Karpas-422 (cell line): ENCODE measurements around the gene SERF2. TPM values are rescaled to one million over a fixed set of nuclear protein-coding genes. Genes with fewer than 3 reads are reported as not detected.
A peak's percentile ranks its signal among the peaks of the same experiment; 100 is the strongest.
"Not testable (repeated sequence)": the region's sequence is repeated elsewhere in the genome, so short reads cannot be mapped to it uniquely, and the experiment has no call there.

Experiments used
- DNase-seq: peaks from one replicate; pipeline ENCODE4 v3.0.0-alpha.2; 2015
- H2AFZ ChIP-seq: fragments of 200-600 bp; sonication (generic); 2 replicates; pipeline ENCODE4 v1.6.1; 2014; ENCODE audit warnings: antibody characterized with exemption, low read length, mixed read lengths
- H3K27ac ChIP-seq: fragments of 200-600 bp; sonication (generic); 2 replicates; pipeline ENCODE4 v1.5.1; 2014; ENCODE audit warnings: mild to moderate bottlenecking, low read length, moderate library complexity
- H3K27me3 ChIP-seq: fragments of 200-600 bp; sonication (generic); 2 replicates; pipeline ENCODE4 v1.6.1; 2014; ENCODE audit warnings: low read length, mixed read lengths
- H3K36me3 ChIP-seq: fragments of 200-600 bp; sonication (generic); 2 replicates; pipeline ENCODE4 v1.6.1; 2014; ENCODE audit warnings: low read length, mixed read lengths; ENCODE audit not compliant: insufficient read depth
- H3K4me1 ChIP-seq: fragments of 200-600 bp; sonication (generic); 2 replicates; pipeline ENCODE4 v1.6.1; 2014; ENCODE audit warnings: mild to moderate bottlenecking, low read length, mixed read lengths
- H3K4me2 ChIP-seq: fragments of 200-600 bp; sonication (generic); 2 replicates; pipeline ENCODE4 v1.6.1; 2014; ENCODE audit warnings: low read length, low read depth, mild to moderate bottlenecking; ENCODE audit not compliant: poor library complexity, severe bottlenecking
- H3K4me3 ChIP-seq: fragments of 200-600 bp; sonication (generic); 2 replicates; pipeline ENCODE4 v1.5.1; 2014; ENCODE audit warnings: mild to moderate bottlenecking, antibody characterized with exemption, low read length, mixed read lengths
- H3K79me2 ChIP-seq: fragments of 200-600 bp; sonication (generic); 2 replicates; pipeline ENCODE4 v1.6.1; 2014; ENCODE audit warnings: mild to moderate bottlenecking, low read length, mixed read lengths
- H3K9ac ChIP-seq: fragments of 200-600 bp; sonication (generic); 2 replicates; pipeline ENCODE4 v1.6.0; 2014; ENCODE audit warnings: low read length
- H3K9me2 ChIP-seq: fragments of 200-600 bp; sonication (generic), shearing (Covaris generic); replicated peaks from 2 replicates; pipeline ENCODE4 v1.6.0; 2014; ENCODE audit warnings: mild to moderate bottlenecking, low read length, moderate library complexity; ENCODE audit not compliant: insufficient read depth
- H3K9me3 ChIP-seq: fragments of 300-700, 200-600 bp; sonication (generic); 2 replicates; pipeline ENCODE4 v1.6.1; 2014; ENCODE audit warnings: low read length, mixed read lengths
- H4K20me1 ChIP-seq: fragments of 200-600 bp; sonication (generic); 2 replicates; pipeline ENCODE4 v1.6.1; 2014; ENCODE audit warnings: mild to moderate bottlenecking, antibody characterized with exemption, low read length, low read depth; ENCODE audit not compliant: insufficient read depth
- total RNA-seq: library from RNA; depleted of rRNA; stranded (reverse); fragments of >200 nt; shearing (Covaris generic); gene quantifications from 2 replicates; pipeline ENCODE4 v1.2.3, GENCODE V29; 2014; ENCODE audit warnings: low replicate concordance; rRNA removed

The SERF2 gene
- total RNA-seq: 882 and 1,084 TPM in 2 replicates

- Histone ChIP-seq H3K4me3 (peak within 1 kb of the TSS; percentile 98), H3K4me2 (peak within 1 kb of the TSS; percentile 89), H3K79me2 (peaks cover 22% of the 10 kb centered on the region), H3K9me2 (no peaks in the 10 kb centered on the region), H3K36me3 (peaks cover 26% of the 10 kb centered on the region), H3K9me3 (no peaks in the 10 kb centered on the region), H3K4me1 (peaks cover 76% of the 10 kb centered on the region), H3K9ac (peak within 1 kb of the TSS; percentile 98), H4K20me1 (peaks cover 24% of the 10 kb centered on the region; the same call in 1 of the 2 replicates), H2AFZ (peak within 1 kb of the TSS; percentile 46; the same call in 1 of the 2 replicates), H3K27me3 (no peaks in the 10 kb centered on the region), H3K27ac (peak within 1 kb of the TSS; percentile 95)
- DNase-seq: peak; percentile 100
These were observed at the start of gene SERF2 for GRCh38 chr15:43791993-43792760. SERF2 (plus strand) TSS chr15:43792320; CDS start chr15:43792377, 57 bp downstream.

- Histone ChIP-seq H3K4me1 (peaks cover 66% of the 10 kb centered on the region), H3K9ac (peak within 1 kb of the TSS; percentile 99), H3K27ac (peak within 1 kb of the TSS; percentile 92), H3K4me2 (peak within 1 kb of the TSS; percentile 98), H3K79me2 (peaks cover 54% of the 10 kb centered on the region), H3K4me3 (peak within 1 kb of the TSS; percentile 83), H4K20me1 (peaks cover 36% of the 10 kb centered on the region)
- H3K36me3 ChIP-seq, H3K27me3 ChIP-seq, H2AFZ ChIP-seq, H3K9me3 ChIP-seq, H3K9me2 ChIP-seq: not testable (repeated sequence)
- peak; percentile 97 for DNase-seq
These were observed 45.7 kb upstream of the SERF2 start, which contains the start of gene PDIA3 for GRCh38 chr15:43746245-43746902. PDIA3 (plus strand) TSS chr15:43746438; CDS start chr15:43746540, 102 bp downstream.

- Histone ChIP-seq H3K9ac (peak overlapping the region; percentile 99), H3K79me2 (peaks cover 59% of the 10 kb centered on the region), H3K4me3 (peak overlapping the region; percentile 83), H4K20me1 (peaks cover 42% of the 10 kb centered on the region), H3K4me2 (peak overlapping the region; percentile 98), H3K27ac (peak overlapping the region; percentile 92), H3K36me3 (peaks cover 13% of the 10 kb centered on the region), H3K4me1 (peaks cover 72% of the 10 kb centered on the region)
- not testable (repeated sequence) for H3K27me3 ChIP-seq, H3K9me3 ChIP-seq, H3K9me2 ChIP-seq, H2AFZ ChIP-seq
- peak; percentile 79 for DNase-seq
These were observed 45.2 kb upstream of the SERF2 start for GRCh38 chr15:43746903-43747309.

GRCh38 chr15:43748376-43748775, 43.7 kb upstream of the SERF2 start:
- Histone ChIP-seq H3K4me2 (peak overlapping the region; percentile 98), H3K9ac (peak overlapping the region; percentile 49), H3K9me2 (no peaks in the 10 kb centered on the region), H3K4me1 (peaks cover 76% of the 10 kb centered on the region), H3K27me3 (no peaks in the 10 kb centered on the region), H3K79me2 (peaks cover 74% of the 10 kb centered on the region), H3K9me3 (no peaks in the 10 kb centered on the region), H3K4me3 (peak overlapping the region; percentile 83), H4K20me1 (peaks cover 56% of the 10 kb centered on the region), H3K36me3 (peaks cover 28% of the 10 kb centered on the region), H3K27ac (peak overlapping the region; percentile 92), H2AFZ (no peak overlapping the region)
- DNase-seq: peak; percentile 62

- DNase-seq: peak; percentile 95
- peak overlapping the region; percentile 98 for H3K4me2 ChIP-seq
- H3K4me1 ChIP-seq: peaks cover 61% of the 10 kb centered on the region
- peaks cover 69% of the 10 kb centered on the region for H4K20me1 ChIP-seq
- H3K27ac ChIP-seq: peak overlapping the region; percentile 92
- H3K79me2 ChIP-seq: peaks cover 89% of the 10 kb centered on the region
- H3K27me3 ChIP-seq: no peaks in the 10 kb centered on the region
- H3K9me2 ChIP-seq: no peaks in the 10 kb centered on the region
- no peaks in the 10 kb centered on the region for H3K9me3 ChIP-seq
- peak overlapping the region; percentile 63 for H3K4me3 ChIP-seq
- no peak overlapping the region for H2AFZ ChIP-seq
- H3K9ac ChIP-seq: peak overlapping the region; percentile 48
- peaks cover 35% of the 10 kb centered on the region for H3K36me3 ChIP-seq
These were observed 42.3 kb upstream of the SERF2 start for GRCh38 chr15:43749690-43750345.

GRCh38 chr15:43751885-43752284, 40.2 kb upstream of the SERF2 start:
- no peaks in the 10 kb centered on the region for H3K9me2 ChIP-seq
- H3K4me2 ChIP-seq: no peak overlapping the region
- H3K79me2 ChIP-seq: peaks cover 98% of the 10 kb centered on the region
- peaks cover 52% of the 10 kb centered on the region for H3K4me1 ChIP-seq
- peaks cover 51% of the 10 kb centered on the region for H3K36me3 ChIP-seq
- DNase-seq: no peak
- no peak overlapping the region for H3K4me3 ChIP-seq
- H4K20me1 ChIP-seq: peaks cover 85% of the 10 kb centered on the region
- H3K27ac ChIP-seq: peak overlapping the region; percentile 92
- no peak overlapping the region for H3K9ac ChIP-seq
- no peaks in the 10 kb centered on the region for H3K27me3 ChIP-seq
- H3K9me3 ChIP-seq: no peaks in the 10 kb centered on the region
- H2AFZ ChIP-seq: no peak overlapping the region

- Histone ChIP-seq H3K9ac (no peak overlapping the region), H3K4me1 (no peaks in the 10 kb centered on the region), H2AFZ (no peak overlapping the region), H3K4me3 (no peak overlapping the region), H3K9me2 (no peaks in the 10 kb centered on the region), H3K4me2 (no peak overlapping the region), H3K27ac (no peak overlapping the region), H4K20me1 (peaks cover 16% of the 10 kb centered on the region; the same call in 1 of the 2 replicates), H3K36me3 (peaks cover 56% of the 10 kb centered on the region), H3K79me2 (peaks cover 8% of the 10 kb centered on the region; the same call in 1 of the 2 replicates), H3K27me3 (no peaks in the 10 kb centered on the region), H3K9me3 (no peaks in the 10 kb centered on the region)
- no peak for DNase-seq
These were observed 29.3 kb upstream of the SERF2 start for GRCh38 chr15:43762824-43763223.
